Measurements from ENCODE around the gene TRIM56.
"Not testable (repeated sequence)": the region's sequence is repeated elsewhere in the genome, so short reads cannot be mapped to it uniquely, and the experiment has no call there.

TRIM56 gene

GRCh38 chr7:101106386-101106785, 21.1 kb downstream of the TRIM56 start:
- Histone ChIP-seq H3K36me3 (ENCODE audit: control insufficient read depth, insufficient read depth, low read length) (no peaks in the 10 kb centered on the region), H3K27ac (ENCODE audit: low read depth, low read length) (no peak overlapping the region), H3K9ac (ENCODE audit: low read length) (no peak overlapping the region), H3K27me3 (ENCODE audit: control insufficient read depth, insufficient read depth, low read length) (no peaks in the 10 kb centered on the region), H3K4me1 (ENCODE audit: control insufficient read depth, insufficient read depth, low read length) (no peaks in the 10 kb centered on the region), H3K4me3 (ENCODE audit: low read length) (no peak overlapping the region)

- Histone ChIP-seq H3K9ac (ENCODE audit: low read length) (no peak overlapping the region), H3K4me3 (ENCODE audit: low read length) (no peak overlapping the region), H3K36me3 (ENCODE audit: control insufficient read depth, insufficient read depth, low read length) (no peaks in the 10 kb centered on the region), H3K27me3 (ENCODE audit: control insufficient read depth, insufficient read depth, low read length) (no peaks in the 10 kb centered on the region), H3K4me1 (ENCODE audit: control insufficient read depth, insufficient read depth, low read length) (no peaks in the 10 kb centered on the region), H3K27ac (ENCODE audit: low read depth, low read length) (no peak overlapping the region)
Observed at GRCh38 chr7:101108330-101108857, 23.1 kb downstream of the TRIM56 start.

- no peaks in the 10 kb centered on the region for H3K36me3 ChIP-seq (ENCODE audit: control insufficient read depth, insufficient read depth, low read length)
- H3K9ac ChIP-seq (ENCODE audit: low read length) = no peak overlapping the region
- no peak overlapping the region for H3K4me3 ChIP-seq (ENCODE audit: low read length)
- H3K27ac ChIP-seq (ENCODE audit: low read depth, low read length) = no peak overlapping the region
- no peaks in the 10 kb centered on the region for H3K4me1 ChIP-seq (ENCODE audit: control insufficient read depth, insufficient read depth, low read length)
- no peaks in the 10 kb centered on the region for H3K27me3 ChIP-seq (ENCODE audit: control insufficient read depth, insufficient read depth, low read length)
Observed at GRCh38 chr7:101108961-101109360, 23.7 kb downstream of the TRIM56 start.

GRCh38 chr7:101109368-101109767, 24.1 kb downstream of the TRIM56 start:
- Histone ChIP-seq H3K9ac (ENCODE audit: low read length) (no peak overlapping the region), H3K36me3 (ENCODE audit: control insufficient read depth, insufficient read depth, low read length) (no peaks in the 10 kb centered on the region), H3K4me1 (ENCODE audit: control insufficient read depth, insufficient read depth, low read length) (no peaks in the 10 kb centered on the region), H3K4me3 (ENCODE audit: low read length) (no peak overlapping the region), H3K27me3 (ENCODE audit: control insufficient read depth, insufficient read depth, low read length) (no peaks in the 10 kb centered on the region), H3K27ac (ENCODE audit: low read depth, low read length) (no peak overlapping the region)

- Histone ChIP-seq H3K4me1 (ENCODE audit: control insufficient read depth, insufficient read depth, low read length) (no peaks in the 10 kb centered on the region), H3K27me3 (ENCODE audit: control insufficient read depth, insufficient read depth, low read length) (no peaks in the 10 kb centered on the region), H3K36me3 (ENCODE audit: control insufficient read depth, insufficient read depth, low read length) (no peaks in the 10 kb centered on the region), H3K9ac (ENCODE audit: low read length) (no peak overlapping the region), H3K27ac (ENCODE audit: low read depth, low read length) (no peak overlapping the region), H3K4me3 (ENCODE audit: low read length) (no peak overlapping the region)
Observed at GRCh38 chr7:101111261-101111660, 26.0 kb downstream of the TRIM56 start.

- H3K4me3 ChIP-seq (ENCODE audit: low read length) = no peak overlapping the region
- no peaks in the 10 kb centered on the region for H3K4me1 ChIP-seq (ENCODE audit: control insufficient read depth, insufficient read depth, low read length)
- H3K9ac ChIP-seq (ENCODE audit: low read length) = no peak overlapping the region
- H3K27ac ChIP-seq (ENCODE audit: low read depth, low read length) = no peak overlapping the region
- no peaks in the 10 kb centered on the region for H3K27me3 ChIP-seq (ENCODE audit: control insufficient read depth, insufficient read depth, low read length)
- no peaks in the 10 kb centered on the region for H3K36me3 ChIP-seq (ENCODE audit: control insufficient read depth, insufficient read depth, low read length)
Observed at GRCh38 chr7:101112233-101112632, 27.0 kb downstream of the TRIM56 start.

- not testable (repeated sequence) for H3K27me3 ChIP-seq (ENCODE audit: control insufficient read depth, insufficient read depth, low read length); H3K4me1 ChIP-seq (ENCODE audit: control insufficient read depth, insufficient read depth, low read length); H3K9ac ChIP-seq (ENCODE audit: low read length); H3K4me3 ChIP-seq (ENCODE audit: low read length); H3K27ac ChIP-seq (ENCODE audit: low read depth, low read length); H3K36me3 ChIP-seq (ENCODE audit: control insufficient read depth, insufficient read depth, low read length)
Observed at GRCh38 chr7:101113140-101113539, 27.9 kb downstream of the TRIM56 start.

GRCh38 chr7:101113836-101114235, 28.6 kb downstream of the TRIM56 start:
- no peaks in the 10 kb centered on the region for H3K36me3 ChIP-seq (ENCODE audit: control insufficient read depth, insufficient read depth, low read length)
- H3K27ac ChIP-seq (ENCODE audit: low read depth, low read length) = no peak overlapping the region
- no peaks in the 10 kb centered on the region for H3K27me3 ChIP-seq (ENCODE audit: control insufficient read depth, insufficient read depth, low read length)
- no peak overlapping the region for H3K4me3 ChIP-seq (ENCODE audit: low read length)
- H3K9ac ChIP-seq (ENCODE audit: low read length) = no peak overlapping the region
- H3K4me1 ChIP-seq (ENCODE audit: control insufficient read depth, insufficient read depth, low read length) = no peaks in the 10 kb centered on the region

- H3K27ac ChIP-seq (ENCODE audit: low read depth, low read length) = no peak overlapping the region
Observed at GRCh38 chr7:101114492-101114891, 29.2 kb downstream of the TRIM56 start.

GRCh38 chr7:101115215-101115614, 29.9 kb downstream of the TRIM56 start:
- H3K27me3 ChIP-seq (ENCODE audit: control insufficient read depth, insufficient read depth, low read length) = no peaks in the 10 kb centered on the region
- H3K4me3 ChIP-seq (ENCODE audit: low read length) = no peak overlapping the region
- H3K4me1 ChIP-seq (ENCODE audit: control insufficient read depth, insufficient read depth, low read length) = no peaks in the 10 kb centered on the region
- H3K9ac ChIP-seq (ENCODE audit: low read length) = no peak overlapping the region
- no peak overlapping the region for H3K27ac ChIP-seq (ENCODE audit: low read depth, low read length)
- H3K36me3 ChIP-seq (ENCODE audit: control insufficient read depth, insufficient read depth, low read length) = no peaks in the 10 kb centered on the region

More at GRCh38 chr7:101114492-101114891, 29.2 kb downstream of the TRIM56 start:
- no peak overlapping the region for H3K9ac ChIP-seq (ENCODE audit: low read length)
- no peaks in the 10 kb centered on the region for H3K27me3 ChIP-seq (ENCODE audit: control insufficient read depth, insufficient read depth, low read length)
- no peak overlapping the region for H3K4me3 ChIP-seq (ENCODE audit: low read length)
- H3K4me1 ChIP-seq (ENCODE audit: control insufficient read depth, insufficient read depth, low read length) = no peaks in the 10 kb centered on the region
- H3K36me3 ChIP-seq (ENCODE audit: control insufficient read depth, insufficient read depth, low read length) = no peaks in the 10 kb centered on the region

- Histone ChIP-seq H3K9ac (ENCODE audit: low read length) (no peak overlapping the region), H3K27me3 (ENCODE audit: control insufficient read depth, insufficient read depth, low read length) (no peaks in the 10 kb centered on the region), H3K36me3 (ENCODE audit: control insufficient read depth, insufficient read depth, low read length) (no peaks in the 10 kb centered on the region), H3K4me1 (ENCODE audit: control insufficient read depth, insufficient read depth, low read length) (no peaks in the 10 kb centered on the region), H3K4me3 (ENCODE audit: low read length) (no peak overlapping the region), H3K27ac (ENCODE audit: low read depth, low read length) (no peak overlapping the region)
Observed at GRCh38 chr7:101116898-101117297, 31.6 kb downstream of the TRIM56 start.

- no peak overlapping the region for H3K4me3 ChIP-seq (ENCODE audit: low read length)
- no peak overlapping the region for H3K9ac ChIP-seq (ENCODE audit: low read length)
- H3K4me1 ChIP-seq (ENCODE audit: control insufficient read depth, insufficient read depth, low read length) = peaks cover 5% of the 10 kb centered on the region
- no peak overlapping the region for H3K27ac ChIP-seq (ENCODE audit: low read depth, low read length)
- H3K36me3 ChIP-seq (ENCODE audit: control insufficient read depth, insufficient read depth, low read length) = no peaks in the 10 kb centered on the region
- no peaks in the 10 kb centered on the region for H3K27me3 ChIP-seq (ENCODE audit: control insufficient read depth, insufficient read depth, low read length)
Observed at GRCh38 chr7:101118856-101119255, 33.6 kb downstream of the TRIM56 start.

- no peak overlapping the region for H3K9ac ChIP-seq (ENCODE audit: low read length)
- no peaks in the 10 kb centered on the region for H3K36me3 ChIP-seq (ENCODE audit: control insufficient read depth, insufficient read depth, low read length)
- peaks cover 5% of the 10 kb centered on the region for H3K4me1 ChIP-seq (ENCODE audit: control insufficient read depth, insufficient read depth, low read length)
- H3K27ac ChIP-seq (ENCODE audit: low read depth, low read length) = no peak overlapping the region
- H3K27me3 ChIP-seq (ENCODE audit: control insufficient read depth, insufficient read depth, low read length) = no peaks in the 10 kb centered on the region
- no peak overlapping the region for H3K4me3 ChIP-seq (ENCODE audit: low read length)
Observed at GRCh38 chr7:101119876-101120275, 34.6 kb downstream of the TRIM56 start.
